ENCODE measurements around the gene MSLN.
"Not testable (repeated sequence)": the region's sequence is repeated elsewhere in the genome, so short reads cannot be mapped to it uniquely, and the experiment has no call there.

The MSLN gene

GRCh38 chr16:751152-752006 is 9.2 kb upstream of the MSLN start:
- TF ChIP-seq ZNF274 (IDR thresholded peaks at IDR 0.05; ENCODE audit: low read depth, low read length), result no peak
- H3K4me3 ChIP-seq (ENCODE audit: low read length), result no peak overlapping the region

- TF ChIP-seq ZNF274 (IDR thresholded peaks at IDR 0.05; ENCODE audit: low read depth, low read length), result no peak
- H3K4me3 ChIP-seq (ENCODE audit: low read length), result no peak overlapping the region
Measured at GRCh38 chr16:752007-752312, 8.6 kb upstream of the MSLN start.

- H3K4me3 ChIP-seq (ENCODE audit: low read length), result not testable (repeated sequence)
Measured at GRCh38 chr16:754121-754607, 6.4 kb upstream of the MSLN start.

- TF ChIP-seq ZNF274 (IDR thresholded peaks at IDR 0.05; ENCODE audit: low read depth, low read length), result no peak
- no peak overlapping the region for H3K4me3 ChIP-seq (ENCODE audit: low read length)
Measured at GRCh38 chr16:754656-755055, 5.9 kb upstream of the MSLN start.

- H3K4me3 ChIP-seq (ENCODE audit: low read length), result no peak overlapping the region
- TF ChIP-seq ZNF274 (IDR thresholded peaks at IDR 0.05; ENCODE audit: low read depth, low read length), result no peak
Measured at GRCh38 chr16:756428-756827, 4.1 kb upstream of the MSLN start.

GRCh38 chr16:759110-759910 is 1.2 kb upstream of the MSLN start:
- no peak for TF ChIP-seq ZNF274 (IDR thresholded peaks at IDR 0.05; ENCODE audit: low read depth, low read length)
- no peak overlapping the region for H3K4me3 ChIP-seq (ENCODE audit: low read length)

- TF ChIP-seq ZNF274 (IDR thresholded peaks at IDR 0.05; ENCODE audit: low read depth, low read length), result no peak
Measured at GRCh38 chr16:760065-760464, 469 bp upstream of the MSLN start.

GRCh38 chr16:761625-762513 is 1.3 kb downstream of the MSLN start:
- H3K4me3 ChIP-seq (ENCODE audit: low read length), result no peak overlapping the region
- TF ChIP-seq ZNF274 (IDR thresholded peaks at IDR 0.05; ENCODE audit: low read depth, low read length), result no peak

More at GRCh38 chr16:760065-760464, 469 bp upstream of the MSLN start:
- no peak overlapping the region for H3K4me3 ChIP-seq (ENCODE audit: low read length)

GRCh38 chr16:762595-763268 is 2.2 kb downstream of the MSLN start:
- no peak for TF ChIP-seq ZNF274 (IDR thresholded peaks at IDR 0.05; ENCODE audit: low read depth, low read length)
- no peak overlapping the region for H3K4me3 ChIP-seq (ENCODE audit: low read length)

- no peak overlapping the region for H3K4me3 ChIP-seq (ENCODE audit: low read length)
Measured at GRCh38 chr16:763369-764183, 3.0 kb downstream of the MSLN start.

GRCh38 chr16:764184-764750 is 3.7 kb downstream of the MSLN start:
- TF ChIP-seq ZNF274 (IDR thresholded peaks at IDR 0.05; ENCODE audit: low read depth, low read length), result no peak
- H3K4me3 ChIP-seq (ENCODE audit: low read length), result no peak overlapping the region

More at GRCh38 chr16:763369-764183, 3.0 kb downstream of the MSLN start:
- TF ChIP-seq ZNF274 (IDR thresholded peaks at IDR 0.05; ENCODE audit: low read depth, low read length), result no peak

GRCh38 chr16:764848-765487 is 4.4 kb downstream of the MSLN start:
- H3K4me3 ChIP-seq (ENCODE audit: low read length), result no peak overlapping the region
- TF ChIP-seq ZNF274 (IDR thresholded peaks at IDR 0.05; ENCODE audit: low read depth, low read length), result no peak

All from GM08714 (cell line).